ENCODE results near the gene SEMA3A.

- TF ChIP-seq MAZ (IDR thresholded peaks at IDR 0.05; ENCODE audit: borderline replicate concordance, low read depth, low read length) (no peak), USF2 (IDR thresholded peaks at IDR 0.05; ENCODE audit: low read depth, low read length) (no peak), RAD21 (IDR thresholded peaks at IDR 0.05; ENCODE audit: low read length) (no peak), CTCF (conservative IDR thresholded peaks at IDR 0.05; ENCODE audit: low read depth, low read length) (no peak), POLR2A (IDR thresholded peaks at IDR 0.05; ENCODE audit: low read depth, low read length) (no peak), FOS (IDR thresholded peaks at IDR 0.05; ENCODE audit: low read depth, low read length) (no peak), ELK1 (IDR thresholded peaks at IDR 0.05; ENCODE audit: borderline replicate concordance, low read depth, low read length) (no peak), MAFK (IDR thresholded peaks at IDR 0.05; ENCODE audit: low read depth, low read length) (no peak), RFX5 (IDR thresholded peaks at IDR 0.05; ENCODE audit: low read depth, low read length) (no peak), CHD1 (IDR thresholded peaks at IDR 0.05; ENCODE audit: low read depth, low read length) (no peak), MXI1 (IDR thresholded peaks at IDR 0.05; ENCODE audit: borderline replicate concordance, low read depth, low read length) (no peak), BHLHE40 (IDR thresholded peaks at IDR 0.05; ENCODE audit: low read depth, low read length) (no peak), NFE2L2 (IDR thresholded peaks at IDR 0.05; ENCODE audit: low read depth, low read length) (no peak), SMC3 (IDR thresholded peaks at IDR 0.05; ENCODE audit: low read depth, low read length) (no peak)
These were observed 286.1 kb downstream of the SEMA3A start for GRCh38 chr7:83908526-83908925.
